ENCODE results near the gene CC2D1B.

CC2D1B gene

GRCh38 chr1:52358851-52359497 is 7.0 kb downstream of the CC2D1B start:
- no peak for DNase-seq (ENCODE audit: low read depth)

DNA sequence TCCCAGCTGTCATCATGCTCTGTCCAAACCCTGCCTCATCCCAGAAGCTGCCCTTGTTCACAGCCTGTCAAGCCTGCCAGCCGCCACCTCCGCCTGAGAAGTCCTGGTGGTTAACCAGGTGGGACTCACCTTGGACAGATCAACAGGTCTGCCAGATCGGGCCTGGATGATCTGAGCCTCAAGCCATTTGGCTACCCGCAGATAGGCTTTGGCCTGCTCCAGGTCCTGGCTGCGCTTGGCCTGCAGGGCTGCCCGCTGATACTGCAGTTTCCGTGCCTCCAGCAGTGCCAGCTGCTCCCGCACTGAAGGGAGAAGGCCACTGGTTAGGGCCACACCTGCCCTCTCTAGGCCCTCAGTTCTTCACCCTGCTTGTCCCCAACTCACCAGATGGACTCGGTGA is 8.6 kb downstream of the CC2D1B start:
- no peak for DNase-seq (ENCODE audit: low read depth)

DNA sequence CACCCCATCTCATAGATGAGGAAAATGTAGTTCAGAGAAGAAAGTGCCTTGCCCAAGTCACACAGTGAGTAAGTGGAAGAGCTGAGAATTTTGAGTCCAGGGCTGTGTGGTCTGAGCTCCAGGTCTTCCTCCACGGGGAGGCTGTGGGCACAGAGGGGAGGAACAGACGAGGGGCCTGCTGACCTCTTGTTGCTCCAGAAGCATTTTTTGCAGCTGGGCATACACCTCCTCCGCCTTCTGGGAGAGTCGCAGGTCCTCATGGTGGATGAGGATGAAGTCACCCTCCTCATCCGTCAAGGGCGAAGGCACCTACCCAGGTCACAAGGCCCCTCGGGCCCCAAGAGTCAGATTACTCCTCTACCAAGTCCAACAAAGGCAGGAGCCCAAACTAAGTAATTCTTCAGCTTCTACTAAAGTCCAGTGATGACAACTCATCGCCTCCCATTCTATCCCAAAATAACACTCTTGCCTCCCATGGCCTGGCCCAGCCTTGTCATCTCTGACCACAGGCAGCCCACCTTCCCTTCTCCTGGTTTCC is 9.1 kb downstream of the CC2D1B start:
- no peak for DNase-seq (ENCODE audit: low read depth)

DNA sequence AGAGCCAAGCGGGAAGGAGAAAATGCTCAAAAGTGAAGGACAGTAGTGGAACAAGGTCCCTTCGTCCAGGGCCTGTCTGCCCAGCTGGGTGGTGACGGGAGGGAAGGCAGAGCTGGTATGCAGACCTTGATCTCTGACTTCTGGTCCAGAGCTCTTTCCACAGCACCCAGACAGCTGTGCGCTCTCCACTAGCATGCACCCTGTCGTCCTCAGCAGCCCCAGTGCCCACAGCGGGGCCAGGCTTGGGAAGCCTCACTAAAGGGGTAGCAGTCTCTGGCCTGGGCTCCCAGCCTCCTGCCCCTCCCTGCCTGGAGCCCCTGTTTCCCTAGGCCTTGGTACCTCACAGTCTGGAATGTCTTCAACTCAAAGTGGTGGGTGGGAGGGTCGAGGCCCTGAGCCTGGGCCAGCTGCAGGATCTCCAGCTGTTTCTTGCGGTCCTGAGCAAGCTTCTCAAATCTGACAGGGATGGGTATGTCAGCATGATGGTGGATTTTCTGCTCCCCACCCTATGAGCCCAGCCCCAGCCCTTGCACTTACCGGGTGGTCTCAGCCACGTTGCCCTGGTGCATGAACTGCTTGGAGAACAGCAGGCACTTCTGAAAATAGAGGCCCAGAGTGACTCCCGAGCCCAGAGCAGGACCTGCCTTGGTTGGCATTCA is 10.0 kb downstream of the CC2D1B start:
- DNase-seq (ENCODE audit: low read depth), result no peak

DNA sequence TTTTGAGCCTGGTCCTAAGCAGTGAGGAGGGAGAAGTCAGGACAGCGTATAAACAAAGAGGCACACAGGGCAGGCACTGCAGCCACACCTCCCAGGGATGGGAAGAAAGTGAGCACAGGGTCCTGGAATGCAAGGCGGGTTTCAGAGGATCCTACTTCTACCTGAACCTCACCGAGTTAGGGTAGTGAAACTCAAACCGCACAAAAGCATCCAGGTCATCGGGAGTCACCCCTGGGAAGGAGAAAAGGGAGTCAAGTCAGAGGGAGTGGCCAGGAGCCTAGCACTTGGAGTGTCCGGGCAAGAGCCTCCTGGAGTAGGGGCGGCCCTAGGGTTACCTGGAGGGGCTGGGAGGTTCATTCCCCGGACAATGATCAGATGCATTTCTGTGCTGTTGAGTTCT is 10.6 kb downstream of the CC2D1B start:
- no peak for DNase-seq (ENCODE audit: low read depth)

- no peak for DNase-seq (ENCODE audit: low read depth)
Measured at GRCh38 chr1:52352690-52353089, 13.3 kb downstream of the CC2D1B start.

DNA sequence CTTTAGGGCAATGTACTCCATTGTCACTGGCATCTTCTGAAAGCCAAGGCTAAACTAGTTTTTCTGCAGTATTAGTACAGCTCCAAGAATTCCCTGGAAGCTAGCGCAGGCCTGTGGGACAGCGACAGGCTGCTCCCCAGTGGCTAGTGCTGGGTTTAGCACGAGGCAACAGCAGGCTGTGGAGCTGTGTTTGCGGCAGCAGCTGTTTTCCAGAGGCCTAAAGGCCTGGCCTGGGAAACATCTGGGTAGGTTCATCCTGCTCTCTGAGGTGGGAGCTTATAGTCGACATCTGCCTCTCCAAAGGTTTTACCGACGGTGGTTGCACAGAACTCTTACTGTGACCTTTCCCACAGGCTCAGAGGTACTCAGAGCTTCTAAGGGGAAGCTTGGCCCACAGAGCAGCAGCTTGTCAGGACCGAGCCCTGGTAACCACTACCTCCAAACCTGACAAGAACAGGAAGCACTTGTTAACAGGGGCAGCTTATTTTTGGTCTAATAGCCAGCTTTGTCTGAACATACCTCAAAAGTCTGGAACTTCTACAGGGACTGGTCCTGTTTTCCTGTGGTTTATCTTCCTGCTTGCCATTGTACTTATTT is 17.2 kb downstream of the CC2D1B start:
- DNase-seq (ENCODE audit: low read depth), result no peak

- DNase-seq (ENCODE audit: low read depth), result no peak
Measured at GRCh38 chr1:52346653-52347052, 19.4 kb downstream of the CC2D1B start.

DNA sequence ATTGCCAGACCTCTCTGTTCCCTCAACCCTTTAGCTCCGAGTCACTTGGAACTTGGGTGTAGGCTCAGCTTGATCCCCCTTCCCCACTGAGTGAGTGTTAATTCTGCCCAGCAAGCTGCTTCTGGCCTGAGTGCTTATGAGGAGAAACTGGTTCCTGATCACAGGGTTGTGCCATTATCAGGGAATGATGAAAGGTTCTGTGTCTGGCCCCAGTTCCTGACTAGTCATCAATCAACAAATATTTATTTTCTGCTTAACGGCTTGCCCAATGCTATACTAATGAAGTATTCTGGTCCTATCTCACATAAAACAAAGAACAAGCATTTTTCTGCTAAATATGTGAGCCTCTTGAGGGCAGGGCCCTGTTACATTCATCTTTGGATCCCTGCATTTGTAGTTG is 20.8 kb downstream of the CC2D1B start:
- no peak for DNase-seq (ENCODE audit: low read depth)

DNA sequence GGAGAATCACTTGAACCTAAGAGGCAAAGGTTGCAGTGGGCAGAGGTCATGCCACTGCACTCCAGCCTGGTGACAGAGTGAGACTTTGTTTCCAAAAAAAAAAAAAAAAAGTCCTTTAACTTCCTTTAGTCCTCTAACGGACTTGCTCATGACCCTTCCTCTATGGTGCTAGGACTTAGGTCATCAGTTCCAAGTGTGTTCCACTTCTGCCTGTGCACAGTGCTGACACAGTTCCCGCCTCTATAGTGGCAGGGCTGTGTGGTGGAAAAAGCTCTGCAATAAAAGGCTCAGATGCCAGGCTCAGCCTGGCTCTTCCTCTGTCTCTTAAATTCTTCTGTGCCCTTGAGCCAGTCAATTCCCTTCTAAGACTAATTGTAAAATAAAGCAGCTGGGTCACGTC is 22.0 kb downstream of the CC2D1B start:
- DNase-seq (ENCODE audit: low read depth), result no peak

GRCh38 chr1:52341655-52342260 is 24.2 kb downstream of the CC2D1B start:
- DNase-seq (ENCODE audit: low read depth), result no peak

- no peak for DNase-seq (ENCODE audit: low read depth)
Measured at GRCh38 chr1:52337439-52337838, 28.6 kb downstream of the CC2D1B start.

DNA sequence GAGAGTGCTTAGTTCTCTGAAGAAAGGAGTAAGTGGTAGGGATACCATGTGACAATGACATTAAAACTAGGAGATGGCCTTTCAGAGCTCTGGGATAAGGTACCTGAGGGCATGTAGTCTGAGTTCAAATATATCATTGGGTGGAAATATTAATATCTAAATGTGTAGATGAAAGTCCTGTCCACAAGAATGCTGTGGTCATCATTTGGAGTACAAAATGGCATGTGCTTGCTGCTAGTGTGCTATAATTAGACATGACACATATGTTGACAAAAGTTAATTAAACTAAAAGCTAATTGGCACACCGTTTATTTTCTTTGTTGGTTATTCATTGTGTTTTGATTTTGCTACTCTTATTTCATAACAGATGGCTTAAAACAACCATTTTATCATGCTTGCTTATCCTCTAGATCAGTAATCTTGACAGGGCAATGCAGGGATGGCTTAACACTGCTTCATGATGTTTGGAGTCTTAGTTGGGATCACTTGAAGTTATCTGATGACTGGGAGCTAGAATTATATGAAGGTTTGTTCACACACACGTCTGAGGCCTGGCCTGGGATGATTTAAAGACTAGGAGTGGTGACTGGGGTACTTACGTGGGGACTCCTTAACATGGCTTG is 31.0 kb downstream of the CC2D1B start:
- DNase-seq (ENCODE audit: low read depth), result no peak

GRCh38 chr1:52332411-52332810 is 33.6 kb downstream of the CC2D1B start:
- no peak for DNase-seq (ENCODE audit: low read depth)

DNA sequence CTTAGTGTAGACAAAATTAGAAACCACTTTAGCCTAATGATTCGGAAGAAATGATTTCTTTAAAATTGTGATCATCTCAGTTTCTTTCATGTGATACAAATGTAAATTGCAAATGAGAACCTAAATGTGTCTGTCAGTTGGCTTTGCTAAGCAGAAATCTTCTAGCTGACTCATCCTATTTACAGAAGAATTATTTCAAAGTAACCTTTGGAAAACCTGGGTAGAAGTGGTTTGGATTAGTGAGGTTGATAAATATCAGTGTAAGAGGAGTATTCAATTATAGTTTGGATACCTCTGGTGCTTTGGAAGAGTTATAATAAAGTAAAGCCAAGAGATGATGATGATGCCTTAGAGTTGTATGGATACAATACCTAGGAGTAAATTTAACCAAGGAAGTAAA is 37.4 kb downstream of the CC2D1B start:
- DNase-seq (ENCODE audit: low read depth), result no peak

DNA sequence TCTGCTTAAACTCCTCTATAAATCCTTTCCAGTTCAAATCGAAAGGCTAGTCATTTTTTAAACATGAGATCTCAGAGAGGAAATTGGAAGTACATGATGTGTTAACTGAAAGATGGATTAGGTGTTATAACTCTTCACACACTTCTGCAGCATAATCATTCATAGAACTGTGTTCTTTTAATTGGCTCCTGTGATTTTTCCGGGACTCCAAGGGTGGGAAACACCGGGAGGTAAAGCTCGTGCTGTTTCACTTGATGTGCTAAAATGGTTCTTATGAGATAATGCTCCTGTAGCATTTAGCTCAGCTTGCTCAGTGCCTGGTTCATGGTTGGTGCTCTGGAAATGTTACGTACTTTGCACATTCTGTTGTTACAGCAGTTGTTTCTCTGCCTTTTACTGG is 40.2 kb downstream of the CC2D1B start:
- no peak for DNase-seq (ENCODE audit: low read depth)

DNA sequence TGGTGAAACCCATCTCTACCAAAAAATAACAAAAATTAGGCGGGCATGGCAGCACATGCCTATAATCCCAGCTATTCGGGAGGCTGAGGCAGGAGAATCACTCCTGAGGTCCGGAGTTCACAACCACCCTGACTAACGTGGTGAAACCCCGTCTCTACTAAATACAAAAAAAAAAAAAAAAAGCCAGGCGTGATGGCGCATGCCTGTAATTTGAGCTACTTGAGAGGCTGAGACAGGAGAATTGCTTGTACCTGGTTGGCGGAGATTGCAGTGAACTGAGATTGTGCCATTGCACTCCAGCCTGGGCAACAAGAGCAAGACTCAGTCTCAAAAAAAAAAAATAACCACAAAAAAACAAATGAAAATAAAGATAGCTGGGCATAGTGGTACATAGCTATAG is 42.3 kb downstream of the CC2D1B start:
- no peak for DNase-seq (ENCODE audit: low read depth)

DNA sequence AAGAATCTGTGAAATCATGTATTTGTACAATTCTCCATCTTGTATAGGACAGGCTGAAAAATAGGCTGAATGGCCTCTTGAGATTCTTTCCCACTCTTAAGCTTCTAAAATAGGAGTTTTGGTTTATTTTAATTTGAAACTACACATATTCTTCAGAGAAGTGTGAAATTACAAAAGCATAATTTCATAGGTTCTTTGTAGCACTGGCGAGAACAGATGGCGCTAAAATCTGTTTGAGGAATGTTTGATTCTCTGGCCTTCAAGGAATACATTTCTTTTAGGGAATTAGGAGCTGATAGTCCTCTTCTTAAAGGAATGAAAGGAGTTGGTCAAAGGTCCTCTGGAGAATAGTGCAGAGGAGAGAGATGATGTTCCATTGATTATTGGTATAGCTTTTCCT is 44.9 kb downstream of the CC2D1B start:
- DNase-seq (ENCODE audit: low read depth), result no peak

DNA sequence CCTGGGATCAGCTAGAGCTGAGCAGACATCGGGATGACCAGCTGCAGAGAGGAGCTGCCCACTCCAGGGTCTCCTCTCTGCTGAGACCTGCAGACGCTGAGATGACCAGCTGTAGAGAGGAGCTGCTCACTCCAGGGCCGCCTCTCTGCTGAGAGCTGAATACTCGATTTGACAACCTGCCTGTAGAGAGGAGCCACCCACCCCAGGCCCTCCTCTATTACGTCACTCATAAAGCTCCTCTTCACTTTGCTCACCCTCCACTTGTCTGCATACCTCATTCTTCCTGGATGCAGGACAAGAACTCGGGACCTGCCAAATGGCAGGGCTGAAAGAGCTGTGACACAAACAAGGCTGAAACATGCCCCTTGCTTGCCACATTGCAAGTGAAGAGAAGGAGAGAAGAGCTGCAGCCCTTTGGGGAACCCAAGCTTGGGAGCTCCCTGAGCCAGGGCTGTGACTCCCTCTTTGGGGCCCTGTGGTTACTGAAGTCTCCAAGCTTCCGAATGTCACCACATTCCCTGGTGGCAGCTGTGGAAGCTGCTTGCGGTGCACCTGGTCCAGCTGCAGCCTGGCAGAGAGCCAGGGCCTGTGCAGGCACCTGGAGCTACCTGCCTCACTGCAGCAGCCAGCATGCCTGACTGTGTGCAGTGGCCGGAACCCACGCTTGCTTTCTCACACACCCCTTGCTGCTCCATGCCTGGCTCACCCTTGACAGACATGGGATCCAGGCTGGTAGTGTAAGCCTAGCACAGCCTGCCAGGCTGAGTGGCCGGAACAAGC is 59.6 kb downstream of the CC2D1B start:
- DNase-seq (ENCODE audit: low read depth), result no peak

DNA sequence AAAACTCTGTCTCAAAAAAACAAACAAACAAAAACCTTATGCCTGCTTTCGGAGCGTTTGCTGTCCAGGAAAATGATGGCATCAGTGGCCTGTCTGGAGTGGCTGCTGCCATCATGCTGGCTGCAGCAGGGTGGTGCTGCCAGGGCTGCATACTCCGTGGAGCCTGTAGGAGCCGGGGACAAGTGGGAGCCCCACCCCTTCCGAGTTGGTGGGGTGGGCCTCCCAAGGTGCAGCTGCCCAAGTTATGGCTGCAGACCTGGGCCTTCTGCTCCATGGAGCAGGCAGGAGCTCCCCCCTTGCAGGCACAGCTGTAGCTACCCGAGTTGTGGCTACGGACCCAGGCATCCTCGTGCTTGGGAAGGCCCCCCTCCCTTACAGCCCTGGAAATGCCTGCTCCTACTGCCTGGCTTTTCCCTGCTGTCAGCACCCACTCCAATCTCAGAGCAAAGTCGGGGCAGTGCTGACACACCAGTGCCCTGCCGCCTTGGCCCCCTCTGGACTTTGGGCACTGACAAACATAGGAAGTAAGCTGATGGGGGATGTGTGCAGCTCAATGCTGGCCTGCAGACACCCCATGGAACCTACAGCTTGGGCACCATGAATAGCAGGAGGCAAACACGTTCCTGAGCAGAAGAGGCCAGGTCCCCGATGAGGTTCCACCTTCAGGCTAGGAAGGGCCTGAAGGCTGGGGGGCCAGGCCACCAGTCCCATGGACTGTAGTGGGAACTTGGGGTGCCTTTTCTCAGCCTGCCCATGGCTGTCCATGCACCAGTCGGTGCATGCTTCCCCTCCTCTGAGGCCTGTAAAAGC is 60.4 kb downstream of the CC2D1B start:
- no peak for DNase-seq (ENCODE audit: low read depth)

Data from fibroblast of the conjunctiva (primary cell).